ENCODE results near the gene TMA7B.

DNA sequence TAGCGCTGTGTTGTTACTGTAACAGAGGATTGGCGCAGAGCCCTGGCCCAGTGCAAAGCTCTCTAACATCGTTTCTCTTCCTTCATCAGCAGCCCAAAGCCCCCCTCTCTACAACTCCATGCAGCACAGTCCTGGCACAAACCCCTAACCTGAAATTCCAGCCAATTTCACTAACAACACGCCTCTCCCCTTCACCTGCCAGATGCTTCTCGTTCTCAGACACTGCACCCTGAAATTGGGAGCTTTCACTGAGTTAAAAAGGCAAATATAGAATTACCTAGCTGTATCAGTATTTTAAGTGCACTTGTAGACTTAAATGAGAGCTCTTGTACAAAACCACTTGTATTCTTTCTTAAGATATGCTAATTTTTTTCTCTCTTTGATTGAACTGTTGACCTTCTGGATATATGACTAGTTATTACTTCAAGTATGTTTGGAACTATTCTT is 43.0 kb upstream of the TMA7B start:
- TF ChIP-seq, protein P1, sequence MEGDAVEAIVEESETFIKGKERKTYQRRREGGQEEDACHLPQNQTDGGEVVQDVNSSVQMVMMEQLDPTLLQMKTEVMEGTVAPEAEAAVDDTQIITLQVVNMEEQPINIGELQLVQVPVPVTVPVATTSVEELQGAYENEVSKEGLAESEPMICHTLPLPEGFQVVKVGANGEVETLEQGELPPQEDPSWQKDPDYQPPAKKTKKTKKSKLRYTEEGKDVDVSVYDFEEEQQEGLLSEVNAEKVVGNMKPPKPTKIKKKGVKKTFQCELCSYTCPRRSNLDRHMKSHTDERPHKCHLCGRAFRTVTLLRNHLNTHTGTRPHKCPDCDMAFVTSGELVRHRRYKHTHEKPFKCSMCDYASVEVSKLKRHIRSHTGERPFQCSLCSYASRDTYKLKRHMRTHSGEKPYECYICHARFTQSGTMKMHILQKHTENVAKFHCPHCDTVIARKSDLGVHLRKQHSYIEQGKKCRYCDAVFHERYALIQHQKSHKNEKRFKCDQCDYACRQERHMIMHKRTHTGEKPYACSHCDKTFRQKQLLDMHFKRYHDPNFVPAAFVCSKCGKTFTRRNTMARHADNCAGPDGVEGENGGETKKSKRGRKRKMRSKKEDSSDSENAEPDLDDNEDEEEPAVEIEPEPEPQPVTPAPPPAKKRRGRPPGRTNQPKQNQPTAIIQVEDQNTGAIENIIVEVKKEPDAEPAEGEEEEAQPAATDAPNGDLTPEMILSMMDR (IDR thresholded peaks at IDR 0.05), result no peak
- no peak for TF ChIP-seq EP300 (IDR thresholded peaks at IDR 0.05)

Measured in tibial nerve (tissue), 4 donors.